ENCODE measurements around the gene BSDC1.

DNA sequence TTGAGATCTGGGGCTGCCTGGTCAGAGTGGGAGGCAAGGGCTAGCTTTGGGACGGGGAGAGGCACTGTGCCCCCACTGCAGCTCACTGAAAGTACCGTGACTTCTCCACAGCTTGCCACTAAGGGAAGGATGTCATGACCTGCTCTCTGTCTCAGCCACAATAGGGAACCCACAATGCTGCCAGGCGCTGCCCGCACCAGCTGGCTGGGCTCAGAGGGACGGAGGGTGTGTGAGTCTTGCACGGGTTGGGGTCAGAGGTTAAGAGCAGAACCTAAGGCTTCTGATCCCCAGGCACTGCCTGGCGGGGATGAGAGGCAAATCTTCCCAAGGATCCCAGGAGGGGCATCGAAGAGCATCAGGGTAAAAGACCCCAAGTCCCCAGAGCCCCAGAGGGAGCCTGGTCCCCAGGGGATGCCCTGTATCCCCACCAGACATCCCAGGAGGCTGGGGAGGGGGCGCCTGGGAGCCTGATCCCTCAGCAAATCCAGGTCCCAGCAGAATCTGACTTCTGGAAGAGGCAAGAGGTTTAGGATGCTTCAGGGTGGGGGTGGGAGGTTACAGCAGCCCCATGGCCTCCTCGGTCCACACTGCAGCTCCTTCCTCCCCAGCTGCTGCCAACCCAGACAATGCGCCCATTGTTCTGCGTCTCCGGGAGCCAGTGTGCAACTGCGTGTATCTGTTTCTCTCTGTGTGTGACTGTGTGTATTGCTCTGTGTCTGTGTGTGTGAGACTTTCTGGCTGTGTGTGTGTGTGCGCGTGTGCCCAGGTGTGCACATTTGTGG is 56.2 kb downstream of the BSDC1 start:
- no peak for TF ChIP-seq RCOR1 (conservative IDR thresholded peaks at IDR 0.05; ENCODE audit: low read depth, low read length)
- no peak for TF ChIP-seq MYC (IDR thresholded peaks at IDR 0.05; ENCODE audit: insufficient read depth, insufficient read length, insufficient replicate concordance, low read length, severe bottlenecking)
- no peak for TF ChIP-seq EZH2 (IDR thresholded peaks at IDR 0.05; ENCODE audit: borderline replicate concordance, control insufficient read depth, low read depth, low read length)
- TF ChIP-seq HSF1 (IDR thresholded peaks at IDR 0.05; ENCODE audit: low read depth, low read length), result no peak
- no peak for TF ChIP-seq CTCF (IDR thresholded peaks at IDR 0.05 in 2 of 3, conservative IDR thresholded peaks at IDR 0.05 in 1 of 3; ENCODE audit: control insufficient read depth in 2 of 3, extremely low read depth in 1 of 3, insufficient read depth in 1 of 3, low read depth in 3 of 3, low read length in 3 of 3)
- no peak for TF ChIP-seq HDAC6 (IDR thresholded peaks at IDR 0.05; ENCODE audit: unreplicated experiment)

Data from GM12878 (cell line).